Hematopoietic multipotent progenitor cell treated with erythropoietin and hydrocortisone succinate and interleukin-3 and kit ligand, for 15 days (in vitro differentiated cells): ENCODE data around the gene EIF6.
A peak's percentile ranks its signal among the peaks of the same experiment; 100 is the strongest.

Experiments
- DNase-seq: peaks from one replicate; pipeline ENCODE4 v3.0.0-alpha.2; 2015; ENCODE audit warnings: low spot score

The EIF6 gene

GRCh38 chr20:35312318-35312717 lies 27.7 kb upstream of the EIF6 start:
- DNase-seq: no peak

DNA sequence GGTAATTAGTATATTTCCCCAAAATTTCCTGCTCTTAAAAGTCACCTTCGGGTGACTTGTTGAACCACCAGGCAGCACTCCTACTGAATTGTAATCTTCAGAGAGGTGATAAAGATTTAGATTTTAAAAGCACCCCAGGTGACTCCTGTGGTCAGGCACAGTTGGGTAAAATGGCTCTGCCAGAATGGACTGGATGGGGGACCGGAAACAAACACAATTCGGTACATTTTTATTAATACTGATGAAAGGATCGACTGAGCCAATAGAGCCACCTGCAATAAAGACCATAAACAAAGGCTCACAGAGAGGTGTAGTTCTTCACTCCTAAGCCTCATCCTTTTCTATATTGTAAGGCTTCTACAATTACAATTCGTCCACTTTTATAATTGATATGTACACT lies 27.2 kb upstream of the EIF6 start:
- DNase-seq: no peak

DNA sequence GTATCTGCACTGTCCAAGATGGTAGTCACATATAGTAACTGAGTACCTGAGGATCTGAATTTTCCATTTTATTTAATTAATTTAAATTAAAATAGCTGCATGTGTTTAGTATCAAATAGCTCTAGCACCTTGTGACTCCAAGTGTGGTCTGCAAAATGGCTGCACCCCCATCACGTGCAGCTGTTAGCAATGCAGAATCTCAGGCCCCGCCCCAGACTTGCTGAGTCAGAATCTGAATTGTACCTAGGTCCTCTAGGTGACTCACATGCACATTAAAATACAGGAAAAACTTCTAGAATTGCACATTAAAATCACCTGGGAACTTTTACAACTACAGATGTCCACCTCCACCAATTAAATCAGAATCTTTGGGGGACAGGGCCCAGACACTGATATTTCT lies 26.8 kb upstream of the EIF6 start:
- DNase-seq: no peak

- DNase-seq: no peak
These were observed 23.4 kb upstream of the EIF6 start for GRCh38 chr20:35307666-35308653.

DNA sequence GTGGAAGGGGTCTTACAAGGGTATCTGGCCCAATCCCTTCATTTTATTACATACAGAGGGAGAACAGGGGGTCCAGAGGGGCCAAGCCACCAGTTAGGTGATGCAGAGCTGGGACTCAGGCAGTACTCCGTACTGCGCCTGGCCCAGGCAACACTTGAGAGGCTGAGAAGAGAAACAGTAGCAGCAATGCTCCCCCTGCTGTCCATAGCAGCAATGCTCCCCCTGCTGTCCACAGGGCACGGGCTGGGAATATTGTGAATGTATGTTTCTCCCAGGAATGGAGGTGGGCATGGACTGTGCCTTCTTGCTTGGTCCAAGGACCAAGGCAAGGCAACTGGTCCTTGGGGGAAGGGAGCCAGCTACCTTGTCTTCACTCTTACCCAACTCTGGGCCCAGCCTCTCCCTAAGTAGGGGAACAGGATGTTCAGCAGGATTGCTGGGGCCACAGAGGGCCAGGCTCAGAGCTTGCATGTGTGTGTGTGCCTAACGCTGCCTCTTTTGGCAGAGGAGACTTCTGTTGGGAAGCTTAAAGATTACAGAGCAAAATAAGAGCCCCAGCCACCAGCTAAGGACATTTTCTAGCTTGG lies 22.5 kb upstream of the EIF6 start:
- DNase-seq: peak; percentile 44

GRCh38 chr20:35305682-35306556 lies 21.3 kb upstream of the EIF6 start:
- peak; percentile 15 for DNase-seq

- DNase-seq: no peak
These were observed 20.4 kb upstream of the EIF6 start for GRCh38 chr20:35304956-35305355.

DNA sequence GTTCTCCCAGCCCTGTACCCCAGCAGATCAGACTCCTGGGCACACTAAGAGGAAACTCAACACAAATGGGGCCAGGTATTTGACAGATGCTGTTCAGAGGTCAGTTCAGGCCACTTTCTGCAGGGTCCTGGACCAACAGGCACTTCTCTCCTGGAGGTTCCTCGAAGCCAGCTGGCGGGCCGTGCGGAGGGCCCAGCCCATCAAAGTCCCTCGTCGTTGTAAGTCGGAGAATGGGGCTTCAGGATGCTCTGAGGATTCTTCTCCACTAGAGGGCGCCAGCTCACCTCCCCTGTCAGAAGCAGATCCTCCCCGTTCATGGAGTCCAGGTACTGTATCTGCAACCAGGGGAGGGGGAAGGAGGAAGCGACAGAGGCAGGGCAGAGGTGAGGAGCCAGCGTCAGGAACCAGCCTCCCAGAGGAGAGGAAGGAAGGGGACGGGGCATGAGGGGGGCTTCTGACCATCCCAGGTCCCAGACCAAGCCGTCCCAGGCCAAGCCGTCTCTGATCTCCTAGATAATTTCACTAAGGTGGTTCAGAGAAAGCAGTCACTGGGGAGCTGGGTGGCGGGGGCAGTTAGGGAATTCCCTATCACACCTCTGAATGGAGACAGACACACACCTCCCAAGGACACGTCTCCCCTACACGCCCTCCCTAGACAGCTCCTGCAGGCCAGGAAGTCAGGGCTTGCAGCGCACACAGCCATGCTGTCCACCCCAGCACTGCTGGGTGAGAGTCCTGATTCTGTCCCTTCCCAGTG lies 19.3 kb upstream of the EIF6 start:
- DNase-seq: peak; percentile 84

GRCh38 chr20:35303382-35303734 lies 18.8 kb upstream of the EIF6 start:
- DNase-seq: no peak

DNA sequence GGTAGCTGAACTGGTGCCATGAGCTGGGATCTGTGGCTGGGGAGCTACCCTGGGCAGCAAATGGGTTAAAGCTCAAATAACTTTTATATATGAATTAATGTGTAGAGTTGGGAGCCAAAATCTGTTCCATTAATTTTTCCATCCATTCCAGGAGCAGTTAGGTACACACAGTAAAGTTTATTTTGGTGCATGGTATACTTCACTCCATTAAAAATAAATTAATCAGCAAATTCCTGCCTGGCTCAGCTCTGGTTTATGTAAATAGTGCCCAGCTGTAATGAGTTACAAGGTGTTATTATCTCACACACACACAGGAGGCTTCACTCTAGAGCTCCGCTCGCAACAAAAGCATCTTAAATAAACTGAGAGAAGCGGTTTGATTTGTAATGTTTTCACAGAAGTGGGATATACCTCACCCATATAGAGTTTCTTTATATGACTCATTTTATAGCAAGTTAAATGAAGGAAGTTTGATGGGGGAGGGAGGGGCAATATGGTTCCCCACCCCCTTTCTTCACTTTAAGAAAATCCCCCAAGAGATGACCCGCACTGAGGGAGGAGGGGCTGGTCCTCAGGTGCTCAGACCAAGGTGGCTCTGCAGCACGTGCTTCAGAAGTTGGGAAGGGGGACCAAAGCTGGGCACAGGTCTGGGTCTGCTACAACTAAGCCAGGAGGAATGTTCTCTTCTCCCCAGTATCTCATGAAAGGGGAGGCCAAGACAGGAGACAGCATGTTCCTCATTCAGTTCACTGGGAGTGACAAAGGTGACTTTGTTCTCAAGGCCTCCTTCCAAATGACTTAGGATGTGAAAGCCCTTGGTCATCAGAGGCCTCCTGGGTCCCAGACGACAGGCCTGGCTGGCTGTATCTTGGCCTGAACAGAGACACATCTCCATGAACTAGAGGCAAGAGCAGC lies 18.1 kb upstream of the EIF6 start:
- DNase-seq: no peak

- DNase-seq: no peak
These were observed 16.9 kb upstream of the EIF6 start for GRCh38 chr20:35301426-35301825.

- DNase-seq: no peak
These were observed 16.1 kb upstream of the EIF6 start for GRCh38 chr20:35300469-35301262.

DNA sequence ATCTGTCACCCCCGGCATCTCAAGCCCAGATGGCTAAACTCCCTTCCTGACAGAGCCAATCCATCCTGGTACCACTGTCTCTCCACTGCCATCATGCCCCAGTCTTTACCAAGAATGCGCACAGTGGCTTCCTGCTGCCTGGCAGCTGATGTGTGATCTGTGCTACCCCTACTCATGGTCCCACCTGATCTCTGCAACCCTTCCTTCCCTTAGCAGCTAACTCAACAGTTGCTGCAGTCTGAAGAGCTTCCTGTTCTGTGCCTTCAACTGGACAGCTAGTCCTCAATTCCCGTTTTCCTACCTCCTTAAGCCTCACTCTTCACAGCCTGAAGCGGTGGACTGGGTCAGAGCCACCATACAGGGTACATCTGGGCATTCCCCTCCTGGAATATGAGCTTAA lies 15.2 kb upstream of the EIF6 start:
- no peak for DNase-seq

DNA sequence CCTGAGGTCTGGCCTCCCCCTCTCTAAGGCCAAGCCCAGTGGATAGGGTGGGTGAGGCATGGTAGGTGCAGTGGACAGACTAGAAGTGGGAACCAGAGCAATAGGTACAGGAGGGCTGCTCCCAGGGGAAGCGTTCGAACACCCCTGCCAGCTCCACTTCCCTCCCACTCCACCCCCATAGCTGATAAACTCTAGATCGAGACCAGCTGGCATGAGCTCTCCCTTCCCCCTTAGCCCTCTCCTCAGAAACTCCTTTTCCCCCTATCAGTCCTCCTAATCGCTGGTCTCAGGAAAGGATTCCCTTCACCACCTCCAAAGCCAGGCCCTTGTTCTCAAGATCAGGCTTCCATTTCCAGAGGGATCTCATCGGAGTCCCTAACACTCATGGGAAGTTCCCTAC lies 13.7 kb upstream of the EIF6 start:
- DNase-seq: no peak

DNA sequence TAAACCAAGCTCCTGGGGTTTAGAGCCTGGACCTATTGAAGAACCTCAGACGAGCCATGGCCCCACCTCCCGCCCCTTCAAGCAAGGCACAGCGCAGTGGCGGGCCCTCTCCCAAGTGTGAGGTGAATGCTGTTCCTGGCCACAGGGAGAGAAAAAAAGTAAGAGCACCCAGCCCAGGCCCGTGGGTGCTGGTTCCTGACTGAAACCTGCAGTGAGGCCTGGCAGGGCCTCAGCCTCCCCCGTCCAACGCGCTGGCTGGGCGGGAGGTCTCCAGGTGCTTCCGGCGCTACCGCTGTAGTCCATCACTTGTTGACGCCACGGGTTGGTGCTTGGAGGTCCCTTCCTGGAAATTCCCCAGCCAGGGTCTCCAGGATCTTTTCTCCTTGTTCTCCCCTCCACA lies 13.2 kb upstream of the EIF6 start:
- no peak for DNase-seq

DNA sequence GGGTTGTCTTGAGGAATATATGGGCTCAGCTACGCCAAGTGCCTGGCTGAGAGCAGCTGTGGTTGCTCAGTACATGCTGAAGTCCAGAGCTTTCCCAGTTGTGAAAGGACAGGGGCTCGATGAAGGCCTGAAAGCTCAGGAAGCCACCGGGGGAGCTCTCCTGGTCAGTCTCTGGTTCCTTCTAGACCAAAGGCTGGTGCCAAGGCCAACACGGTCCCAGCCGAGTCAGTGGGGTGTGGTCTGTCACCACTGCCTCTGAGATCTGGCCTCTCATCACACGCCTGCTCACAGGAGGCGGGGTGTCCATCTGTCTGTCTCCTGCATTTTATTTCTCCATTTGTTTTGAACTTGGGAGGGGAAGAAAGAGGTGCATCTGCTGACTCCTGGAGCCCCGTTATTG lies 12.6 kb upstream of the EIF6 start:
- no peak for DNase-seq

GRCh38 chr20:35296101-35296554 lies 11.6 kb upstream of the EIF6 start:
- no peak for DNase-seq

DNA sequence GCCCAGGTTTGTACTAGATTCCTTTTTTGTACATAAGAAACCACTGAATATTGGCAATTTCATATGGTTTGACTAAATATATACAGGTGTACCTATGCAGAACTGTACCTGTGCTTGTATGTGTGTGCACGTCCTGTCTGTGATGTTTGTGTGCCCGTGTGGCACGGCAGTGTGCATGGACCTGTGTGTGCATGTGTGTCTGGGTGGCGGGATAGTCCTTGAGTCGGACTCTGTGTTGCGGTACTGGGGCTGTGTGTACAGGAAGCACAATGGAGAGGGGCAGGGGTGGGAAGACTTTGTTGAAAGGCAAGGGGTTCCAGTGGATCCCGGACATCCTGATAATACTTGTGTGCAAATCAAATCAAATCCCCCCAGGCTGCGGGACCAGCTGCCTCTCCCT lies 11.1 kb upstream of the EIF6 start:
- no peak for DNase-seq

GRCh38 chr20:35295058-35295457 lies 10.5 kb upstream of the EIF6 start:
- no peak for DNase-seq

GRCh38 chr20:35294293-35294685 lies 9.7 kb upstream of the EIF6 start:
- DNase-seq: no peak
